IMR-90 (cell line): ENCODE data around the gene ANKH. TPM values are rescaled to one million over a fixed set of nuclear protein-coding genes. Genes with fewer than 3 reads are reported as not detected.

Experiments
- ATAC-seq: fragments of 200-7000 bp; cut with Tn5 transposase; 2 replicates; pipeline ENCODE4 v1.9.1; 2020; ENCODE audit warnings: low read depth, mild to moderate bottlenecking, moderate library complexity
- BruUV-seq: library from RNA; stranded (reverse); fragments of 400-500 nt; replicated peaks from 2 replicates; lab custom pipeline; 2021; lab: Mats Ljungman, UMichigan
- CTCF ChIA-PET: fragments of 300-600 bp; formaldehyde crosslinking; extraction: SDS; loops from one replicate; lab custom pipeline; 2021; ENCODE audit warnings: antibody characterized with exemption; lab: Yijun Ruan, JAX
- POLR2A ChIA-PET: fragments of 300-600 bp; sonication (Branson Sonifier 250); formaldehyde crosslinking; loops from one replicate; lab custom pipeline; 2022; ENCODE audit warnings: antibody characterized with exemption; ENCODE audit not compliant: unreplicated experiment; lab: Charles Lee
- DNase-seq: peaks from one replicate; pipeline ENCODE4 v3.0.0; 2013
- H2AFZ ChIP-seq: replicated peaks from 2 replicates; pipeline ENCODE3; 2013; ENCODE audit warnings: low read length, mild to moderate bottlenecking; ENCODE audit not compliant: poor library complexity
- H2AK5ac ChIP-seq: 2 replicates; pipeline ENCODE4 v1.6.1; 2013; ENCODE audit warnings: low read depth, low read length, inconsistent platforms
- H2AK9ac ChIP-seq: replicated peaks from 2 replicates; pipeline ENCODE3; 2013; ENCODE audit warnings: mild to moderate bottlenecking, low read depth, low read length, moderate library complexity; ENCODE audit not compliant: poor library complexity
- H2BK120ac ChIP-seq: 2 replicates; pipeline ENCODE4 v1.6.1; 2013; ENCODE audit warnings: low read depth, low read length, inconsistent platforms
- H2BK15ac ChIP-seq: 3 replicates; pipeline ENCODE4 v1.6.1; 2013; ENCODE audit warnings: low read depth, low read length, inconsistent platforms
- H2BK20ac ChIP-seq: 2 replicates; pipeline ENCODE4 v1.6.1; 2013; ENCODE audit warnings: low read depth, mild to moderate bottlenecking, inconsistent platforms, low read length, moderate library complexity
- H2BK5ac ChIP-seq: 2 replicates; pipeline ENCODE4 v1.6.1; 2013; ENCODE audit warnings: mild to moderate bottlenecking, low read depth, low read length, inconsistent platforms; ENCODE audit not compliant: poor library complexity, severe bottlenecking
- H3K14ac ChIP-seq: replicated peaks from 2 replicates; pipeline ENCODE4 v1.6.1; 2013; ENCODE audit warnings: low read depth, low read length, inconsistent platforms
- H3K18ac ChIP-seq: 2 replicates; pipeline ENCODE4 v1.6.1; 2013; ENCODE audit warnings: low read depth, low read length, control low read depth
- H3K23ac ChIP-seq: 2 replicates; pipeline ENCODE4 v1.6.1; 2013; ENCODE audit warnings: low read depth, low read length, inconsistent platforms
- H3K27ac ChIP-seq: 2 replicates; pipeline ENCODE4 v1.5.1; 2013; ENCODE audit warnings: mild to moderate bottlenecking, control low read depth, low read length; ENCODE audit not compliant: insufficient read depth
- H3K27me3 ChIP-seq: 2 replicates; pipeline ENCODE4 v1.6.1; 2013; ENCODE audit warnings: low read length; ENCODE audit not compliant: control insufficient read depth, insufficient read depth
- H3K36me3 ChIP-seq: 2 replicates; pipeline ENCODE4 v1.6.1; 2013; ENCODE audit warnings: low read length, mixed read lengths; ENCODE audit not compliant: control insufficient read depth, insufficient read depth
- H3K4ac ChIP-seq: 2 replicates; pipeline ENCODE4 v1.6.1; 2013; ENCODE audit warnings: low read depth, low read length, inconsistent platforms
- H3K4me1 ChIP-seq: 2 replicates; pipeline ENCODE4 v1.6.1; 2013; ENCODE audit warnings: low read length, mixed read lengths; ENCODE audit not compliant: control insufficient read depth, insufficient read depth
- H3K4me2 ChIP-seq: 2 replicates; pipeline ENCODE4 v1.6.1; 2013; ENCODE audit warnings: low read depth, mild to moderate bottlenecking, control low read depth, low read length, moderate library complexity
- H3K4me3 ChIP-seq: 2 replicates; pipeline ENCODE4 v1.5.1; 2013; ENCODE audit warnings: low read depth, mild to moderate bottlenecking, control low read depth, low read length, moderate library complexity; ENCODE audit not compliant: insufficient read depth
- H3K56ac ChIP-seq: 2 replicates; pipeline ENCODE4 v1.6.1; 2013; ENCODE audit warnings: low read length, inconsistent platforms; ENCODE audit not compliant: insufficient read depth; ENCODE audit errors: extremely low read depth
- H3K79me1 ChIP-seq, 2 experiments: 2 replicates each; pipeline ENCODE4 v1.6.1; 2013; ENCODE audit warnings: low read length in 2 of 2, inconsistent platforms in 1 of 2, low read depth in 1 of 2
- H3K9ac ChIP-seq: 2 replicates; pipeline ENCODE4 v1.6.1; 2013; ENCODE audit warnings: low read depth, low read length, control low read depth
- H3K9me1 ChIP-seq: 2 replicates; pipeline ENCODE4 v1.6.1; 2013; ENCODE audit warnings: low read length, inconsistent platforms; ENCODE audit not compliant: insufficient read depth
- H3K9me3 ChIP-seq: 2 replicates; pipeline ENCODE4 v1.6.1; 2013; ENCODE audit warnings: low read length; ENCODE audit not compliant: control insufficient read depth, insufficient read depth
- H4K20me1 ChIP-seq: 2 replicates; pipeline ENCODE4 v1.6.1; 2013; ENCODE audit warnings: low read length, inconsistent platforms; ENCODE audit not compliant: insufficient read depth
- H4K5ac ChIP-seq: 2 replicates; pipeline ENCODE4 v1.6.1; 2013; ENCODE audit warnings: mild to moderate bottlenecking, low read depth, low read length, control low read depth
- H4K8ac ChIP-seq, 2 experiments: 2 replicates each; pipeline ENCODE4 v1.6.1; 2013; ENCODE audit warnings: low read depth in 2 of 2, low read length in 2 of 2, control low read depth in 1 of 2, inconsistent platforms in 1 of 2
- H4K91ac ChIP-seq: 2 replicates; pipeline ENCODE4 v1.6.1; 2013; ENCODE audit warnings: low read depth, low read length, inconsistent platforms; ENCODE audit not compliant: insufficient read depth
- CEBPB ChIP-seq: IDR thresholded peaks from 2 replicates; pipeline ENCODE4 v1.6.1; 2012; ENCODE audit warnings: low read depth, low read length, improper control_type of control experiment
- CHD1 ChIP-seq: IDR thresholded peaks from 2 replicates; pipeline ENCODE4 v1.6.1; 2012; ENCODE audit warnings: low read depth, low read length, improper control_type of control experiment
- ELK1 ChIP-seq: fragments of 150-350 bp; IDR thresholded peaks from 2 replicates; pipeline ENCODE4 v1.6.1; 2016; ENCODE audit warnings: low read depth, mild to moderate bottlenecking, low read length, moderate library complexity, borderline replicate concordance
- FOS ChIP-seq: fragments of 150-350 bp; IDR thresholded peaks from 2 replicates; pipeline ENCODE4 v1.6.1; 2016; ENCODE audit warnings: low read depth, low read length
- MAZ ChIP-seq: IDR thresholded peaks from 2 replicates; pipeline ENCODE4 v1.6.1; 2012; ENCODE audit warnings: low read depth, mild to moderate bottlenecking, low read length, improper control_type of control experiment, moderate library complexity, borderline replicate concordance
- MXI1 ChIP-seq: IDR thresholded peaks from 2 replicates; pipeline ENCODE4 v1.6.1; 2012; ENCODE audit warnings: low read depth, mild to moderate bottlenecking, low read length, moderate library complexity, borderline replicate concordance
- POLR2A ChIP-seq: IDR thresholded peaks from 2 replicates; pipeline ENCODE4 v1.6.1; 2012; ENCODE audit warnings: mild to moderate bottlenecking, low read depth, low read length
- RAD21 ChIP-seq: IDR thresholded peaks from 2 replicates; pipeline ENCODE4 v1.6.1; 2012; ENCODE audit warnings: low read length, improper control_type of control experiment
- SMC3 ChIP-seq: fragments of 150-350 bp; IDR thresholded peaks from 2 replicates; pipeline ENCODE4 v1.6.1; 2016; ENCODE audit warnings: low read depth, mild to moderate bottlenecking, antibody characterized with exemption, low read length, moderate library complexity
- WGBS, 2 experiments: methylation state at CpG; one replicate each; pipeline versions ENCODE4 v1.1.5 to v1.1.7; 2013; ENCODE audit warnings: missing lambda C conversion rate in 2 of 2; ENCODE audit not compliant: insufficient read length in 1 of 2; ENCODE audit errors: extremely low coverage in 2 of 2; 5-methylcytosine and 5-hydroxymethylcytosine counted together
- dilution Hi-C: fragments of 300-500 bp; cut with HindIII; formaldehyde crosslinking; loops from one replicate; pipeline ENCODE4 v1.14.3; 2018; ENCODE audit warnings: low sequenced_read_pairs; ENCODE audit not compliant: unreplicated experiment
- in situ Hi-C: fragments of 300-500 bp; cut with MboI; formaldehyde crosslinking; loops from 3 replicates; pipeline ENCODE4 v1.14.3; 2019; ENCODE audit warnings: low sequenced_read_pairs, inconsistent platforms, mixed read lengths
- intact Hi-C: fragments of 100-400 bp; cut with micrococcal nuclease; formaldehyde crosslinking; loops from 2 replicates; pipeline ENCODE4 v1.10.0; 2022
- polyA plus RNA-seq, 3 experiments: library from polyadenylated mRNA; depleted of rRNA; stranded (reverse); fragments of >200 nt; gene quantifications; 2 replicates each; pipeline ENCODE4 v1.2.3, GENCODE V29; 2012; ENCODE audit warnings: low replicate concordance in 1 of 3
- total RNA-seq: library from RNA; depleted of rRNA; stranded (reverse); fragments of >200 nt; gene quantifications from 2 replicates; pipeline ENCODE4 v1.2.3, GENCODE V29; 2012

Gene ANKH
- total and polyA plus RNA-seq, 2 of the 4 experiments (the other 2 are of a cell fraction) = 5.2 to 17.2 TPM

GRCh38 chr5:14902826-14903560, 31.4 kb upstream of the ANKH start:
- Histone ChIP-seq H2AK5ac (peak overlapping the region; percentile 86), H4K8ac (peak overlapping the region; percentile 22 to 29; a peak in 2 of 4 replicates), H3K4ac (peak overlapping the region; percentile 53), H3K27ac (no peak overlapping the region), H3K9me3 (no peaks in the 10 kb centered on the region), H2AFZ (no peak overlapping the region), H4K91ac (peak overlapping the region; percentile 45), H2BK120ac (peak overlapping the region; percentile 48), H3K9me1 (peaks cover 4% of the 10 kb centered on the region), H3K4me3 (no peak overlapping the region), H3K9ac (no peak overlapping the region), H2BK5ac (no peak overlapping the region), H3K23ac (no peak overlapping the region), H3K4me1 (peaks cover 7% of the 10 kb centered on the region), H3K56ac (no peak overlapping the region; the same call in 1 of the 2 replicates), H4K20me1 (peaks cover 6% of the 10 kb centered on the region), H3K18ac (peak overlapping the region; percentile 33), H2BK20ac (peak overlapping the region; percentile 78), H3K14ac (0 out of 2 replicates have a peak overlapping the region, but pooled peaks have one; percentile 21), H2BK15ac (peak overlapping the region; percentile 91; the same call in 1 of the 3 replicates), H4K5ac (no peak overlapping the region), H2AK9ac (no peak overlapping the region), H3K36me3 (no peaks in the 10 kb centered on the region), H3K79me1 (no peaks in the 10 kb centered on the region), H3K27me3 (no peaks in the 10 kb centered on the region; the same call in 1 of the 2 replicates), H3K4me2 (no peak overlapping the region)
- ATAC-seq (no peak), DNase-seq (no peak)
- TF ChIP-seq CHD1 (no peak), ELK1 (no peak), MAZ (no peak), FOS (no peak), MXI1 (no peak), POLR2A (no peak), CEBPB (no peak), RAD21 (no peak), SMC3 (no peak)
- in situ Hi-C loops (no loop called here), dilution Hi-C loops (no loop called here), intact Hi-C loops (no loop called here)
- CTCF ChIA-PET = no interaction called here
- POLR2A ChIA-PET = no interaction called here
- 91% methylated on average over 8 of the region's 14 CpGs; no CpG with 5 or more reads in 1 of the 2 experiments for WGBS, 2 experiments
- no TSS peak for BruUV-seq
